SK-N-SH (cell line): Measurements from ENCODE around the gene SLC26A11. TPM values are rescaled to one million over a fixed set of nuclear protein-coding genes. Genes with fewer than 3 reads are reported as not detected.

Source experiments
- CTCF ChIA-PET: fragments of 300-600, 350-600 bp; formaldehyde crosslinking; extraction: SDS; loops from one replicate; lab custom pipeline; 2021; lab: Yijun Ruan, JAX
- POLR2A ChIA-PET: fragments of 350-600 bp; sonication (Branson Sonifier 250); formaldehyde crosslinking; extraction: SDS; loops from one replicate; lab custom pipeline; 2020; ENCODE audit warnings: antibody characterized with exemption, inconsistent platforms; lab: Yijun Ruan, JAX
- DNase-seq: peaks from one replicate; pipeline ENCODE4 v3.0.0; 2012
- H2AFZ ChIP-seq: fragments of 200-600 bp; sonication (generic); 2 replicates; pipeline ENCODE4 v1.8.1; 2016; ENCODE audit warnings: antibody characterized with exemption, mild to moderate bottlenecking, low read depth
- H3F3A ChIP-seq: fragments of 200-600 bp; sonication (generic); replicated peaks from 2 replicates; pipeline ENCODE3; 2016; ENCODE audit warnings: antibody characterized with exemption, mild to moderate bottlenecking; ENCODE audit not compliant: insufficient read depth
- H3K27ac ChIP-seq, 2 experiments: fragments of 200-500 bp in 1 of 2; fragments of 200-600 bp in 1 of 2; sonication (Bioruptor generic) in 1 of 2; sonication (generic), shearing (Covaris generic) in 1 of 2; 2 replicates each; pipeline versions ENCODE4 v1.5.1 to v1.6.1; 2014 to 2016; ENCODE audit warnings: low read depth in 2 of 2, inconsistent platforms in 1 of 2, low read length in 1 of 2, mild to moderate bottlenecking in 1 of 2, mixed read lengths in 1 of 2
- H3K27me3 ChIP-seq: fragments of 200-600 bp; sonication (generic), shearing (Covaris generic); 2 replicates; pipeline ENCODE4 v1.6.1; 2016; ENCODE audit warnings: mixed run types; ENCODE audit not compliant: insufficient read depth
- H3K36me3 ChIP-seq, 2 experiments: fragments of 200-500 bp in 1 of 2; fragments of 200-600 bp in 1 of 2; sonication (Bioruptor generic) in 1 of 2; sonication (generic) in 1 of 2; replicated peaks in 1 of 2; 2 replicates each; pipeline versions ENCODE3 to v1.5.1; 2014 to 2016; ENCODE audit warnings: low read length in 1 of 2, mild to moderate bottlenecking in 1 of 2; ENCODE audit not compliant: insufficient read depth in 2 of 2, control insufficient read depth in 1 of 2
- H3K4me1 ChIP-seq, 2 experiments: fragments of 200-500 bp in 1 of 2; fragments of 200-600 bp in 1 of 2; sonication (Bioruptor generic) in 1 of 2; sonication (generic), shearing (Covaris generic) in 1 of 2; 2 replicates each; pipeline versions ENCODE4 v1.5.1 to v1.6.1; 2014 to 2016; ENCODE audit warnings: low read depth in 1 of 2, low read length in 1 of 2, mixed run types in 1 of 2; ENCODE audit not compliant: insufficient read depth in 2 of 2, control insufficient read depth in 1 of 2
- H3K4me2 ChIP-seq: fragments of 200-600 bp; sonication (generic), shearing (Covaris generic); 2 replicates; pipeline ENCODE4 v1.6.1; 2017; ENCODE audit warnings: mixed run types
- H3K4me3 ChIP-seq, 2 experiments: fragments of 200-500 bp in 1 of 2; fragments of 200-600 bp in 1 of 2; sonication (Bioruptor generic) in 1 of 2; sonication (generic), shearing (Covaris generic) in 1 of 2; 2 replicates each; pipeline versions ENCODE4 v1.5.1 to v1.8.1; 2014 to 2016; ENCODE audit warnings: low read depth in 2 of 2, inconsistent platforms in 1 of 2, low read length in 1 of 2, mild to moderate bottlenecking in 1 of 2, mixed read lengths in 1 of 2, moderate library complexity in 1 of 2
- H3K79me2 ChIP-seq: fragments of 200-600 bp; sonication (generic); 2 replicates; pipeline ENCODE4 v1.8.1; 2017; ENCODE audit warnings: mild to moderate bottlenecking; ENCODE audit not compliant: insufficient read depth
- H3K9ac ChIP-seq: fragments of 200-600 bp; sonication (generic); 2 replicates; pipeline ENCODE4 v1.6.1; 2017; ENCODE audit warnings: mixed run types
- H3K9me2 ChIP-seq: fragments of 200-600 bp; sonication (generic); 2 replicates; pipeline ENCODE4 v1.6.1; 2017; ENCODE audit warnings: mixed run types
- H3K9me3 ChIP-seq: fragments of 200-600 bp; sonication (generic); 2 replicates; pipeline ENCODE4 v1.6.1; 2017; ENCODE audit warnings: mixed run types, mild to moderate bottlenecking, moderate library complexity
- H4K20me1 ChIP-seq: fragments of 200-600 bp; sonication (generic); 2 replicates; pipeline ENCODE4 v1.6.1; 2017; ENCODE audit warnings: mild to moderate bottlenecking, mixed run types; ENCODE audit not compliant: insufficient read depth
- GABPA ChIP-seq: IDR thresholded peaks from 2 replicates; pipeline ENCODE4 v1.4.0; 2012; ENCODE audit warnings: low read depth, mild to moderate bottlenecking
- GATA2 ChIP-seq: sonication (generic); formaldehyde crosslinking; IDR thresholded peaks from 2 replicates; pipeline ENCODE4 v1.5.0; 2020; ENCODE audit warnings: mild to moderate bottlenecking, missing genetic modification reagents
- MXI1 ChIP-seq: IDR thresholded peaks from 2 replicates; pipeline ENCODE4 v1.6.1; 2012; ENCODE audit warnings: mild to moderate bottlenecking, low read depth, low read length, improper control_type of control experiment
- RAD21 ChIP-seq: IDR thresholded peaks from 2 replicates; pipeline ENCODE4 v1.6.1; 2012; ENCODE audit warnings: mild to moderate bottlenecking, low read length
- SMC3 ChIP-seq: IDR thresholded peaks from 2 replicates; pipeline ENCODE4 v1.6.1; 2012; ENCODE audit warnings: low read depth, low read length, improper control_type of control experiment
- WGBS: methylation state at CpG from one replicate; pipeline ENCODE4 v1.1.6; 2017; ENCODE audit warnings: low lambda C conversion rate; 5-methylcytosine and 5-hydroxymethylcytosine counted together
- polyA plus RNA-seq, 3 experiments: library from polyadenylated mRNA; depleted of rRNA; stranded (reverse); fragments of >200 nt; gene quantifications; 2 replicates each; pipeline ENCODE4 v1.2.3, GENCODE V29; 2012
- TF ChIP-seq, protein P1 (sequence below): IDR thresholded peaks from 2 replicates; pipeline ENCODE4 v1.6.1; 2012; ENCODE audit warnings: mild to moderate bottlenecking, low read depth, low read length, moderate library complexity
- TF ChIP-seq, protein P2 (sequence below): IDR thresholded peaks from 2 replicates; pipeline ENCODE4; 2012
- TF ChIP-seq, protein P3 (sequence below): IDR thresholded peaks from 2 replicates; pipeline ENCODE4 v1.4.0; 2012; ENCODE audit warnings: low read depth

SLC26A11 gene
- polyA plus RNA-seq, 1 of the 3 experiments (the other 2 are of a cell fraction), result 35.9 TPM

DNA sequence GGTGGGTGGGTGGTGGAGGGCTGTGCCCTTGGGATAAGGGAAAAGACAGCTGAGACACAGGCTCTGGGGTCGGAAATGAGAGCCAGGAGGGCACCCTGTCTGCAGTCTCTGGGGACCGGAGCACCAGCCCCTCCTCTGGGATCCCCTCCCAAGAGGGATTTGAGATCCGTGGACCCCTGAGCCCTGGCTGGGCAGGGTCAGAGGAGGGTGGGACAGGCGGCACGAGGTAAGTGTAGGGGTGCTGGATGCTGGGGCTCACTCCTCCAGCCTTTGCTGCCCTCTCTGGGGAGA, 519 bp upstream of the SLC26A11 start (continued):
- TF ChIP-seq, protein P1, sequence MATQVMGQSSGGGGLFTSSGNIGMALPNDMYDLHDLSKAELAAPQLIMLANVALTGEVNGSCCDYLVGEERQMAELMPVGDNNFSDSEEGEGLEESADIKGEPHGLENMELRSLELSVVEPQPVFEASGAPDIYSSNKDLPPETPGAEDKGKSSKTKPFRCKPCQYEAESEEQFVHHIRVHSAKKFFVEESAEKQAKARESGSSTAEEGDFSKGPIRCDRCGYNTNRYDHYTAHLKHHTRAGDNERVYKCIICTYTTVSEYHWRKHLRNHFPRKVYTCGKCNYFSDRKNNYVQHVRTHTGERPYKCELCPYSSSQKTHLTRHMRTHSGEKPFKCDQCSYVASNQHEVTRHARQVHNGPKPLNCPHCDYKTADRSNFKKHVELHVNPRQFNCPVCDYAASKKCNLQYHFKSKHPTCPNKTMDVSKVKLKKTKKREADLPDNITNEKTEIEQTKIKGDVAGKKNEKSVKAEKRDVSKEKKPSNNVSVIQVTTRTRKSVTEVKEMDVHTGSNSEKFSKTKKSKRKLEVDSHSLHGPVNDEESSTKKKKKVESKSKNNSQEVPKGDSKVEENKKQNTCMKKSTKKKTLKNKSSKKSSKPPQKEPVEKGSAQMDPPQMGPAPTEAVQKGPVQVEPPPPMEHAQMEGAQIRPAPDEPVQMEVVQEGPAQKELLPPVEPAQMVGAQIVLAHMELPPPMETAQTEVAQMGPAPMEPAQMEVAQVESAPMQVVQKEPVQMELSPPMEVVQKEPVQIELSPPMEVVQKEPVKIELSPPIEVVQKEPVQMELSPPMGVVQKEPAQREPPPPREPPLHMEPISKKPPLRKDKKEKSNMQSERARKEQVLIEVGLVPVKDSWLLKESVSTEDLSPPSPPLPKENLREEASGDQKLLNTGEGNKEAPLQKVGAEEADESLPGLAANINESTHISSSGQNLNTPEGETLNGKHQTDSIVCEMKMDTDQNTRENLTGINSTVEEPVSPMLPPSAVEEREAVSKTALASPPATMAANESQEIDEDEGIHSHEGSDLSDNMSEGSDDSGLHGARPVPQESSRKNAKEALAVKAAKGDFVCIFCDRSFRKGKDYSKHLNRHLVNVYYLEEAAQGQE, result no peak

DNA sequence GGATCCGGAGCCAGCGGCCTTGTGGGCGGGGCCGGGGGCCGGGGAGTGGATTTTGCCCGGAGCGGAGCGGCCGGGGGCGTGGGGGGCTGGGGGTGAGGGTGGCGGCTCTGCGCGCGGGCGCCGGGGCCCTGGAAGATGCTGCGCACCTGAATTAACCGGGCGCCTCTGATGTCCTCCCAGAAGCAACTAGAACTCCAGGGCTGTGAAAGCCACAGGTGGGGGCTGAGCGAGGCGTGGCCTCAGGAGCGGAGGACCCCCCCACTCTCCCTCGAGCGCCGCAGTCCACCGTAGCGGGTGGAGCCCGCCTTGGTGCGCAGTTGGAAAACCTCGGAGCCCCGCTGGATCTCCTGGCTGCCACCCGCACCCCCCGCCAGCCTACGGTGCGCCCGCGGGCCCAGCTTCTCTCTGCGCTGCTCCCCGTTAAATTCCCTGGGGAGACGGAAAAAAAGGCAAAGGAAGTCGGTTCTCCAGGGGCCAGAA, 549 bp downstream of the SLC26A11 start:
- peak overlapping the region; percentile 66 to 82; a peak in 2 of 4 replicates for H3K27ac ChIP-seq
- peak overlapping the region; percentile 88 for H3K9ac ChIP-seq
- no peaks in the 10 kb centered on the region for H3K27me3 ChIP-seq
- H3K79me2 ChIP-seq, result peaks cover 45% of the 10 kb centered on the region; the same call in 1 of the 2 replicates
- H3K4me2 ChIP-seq, result peak overlapping the region; percentile 98
- 8% methylated on average over 30 of the region's 41 CpGs for WGBS
- TF ChIP-seq GATA2, result no peak
- TF ChIP-seq MXI1, result no peak
- TF ChIP-seq GABPA, result no peak
- TF ChIP-seq, protein P2, sequence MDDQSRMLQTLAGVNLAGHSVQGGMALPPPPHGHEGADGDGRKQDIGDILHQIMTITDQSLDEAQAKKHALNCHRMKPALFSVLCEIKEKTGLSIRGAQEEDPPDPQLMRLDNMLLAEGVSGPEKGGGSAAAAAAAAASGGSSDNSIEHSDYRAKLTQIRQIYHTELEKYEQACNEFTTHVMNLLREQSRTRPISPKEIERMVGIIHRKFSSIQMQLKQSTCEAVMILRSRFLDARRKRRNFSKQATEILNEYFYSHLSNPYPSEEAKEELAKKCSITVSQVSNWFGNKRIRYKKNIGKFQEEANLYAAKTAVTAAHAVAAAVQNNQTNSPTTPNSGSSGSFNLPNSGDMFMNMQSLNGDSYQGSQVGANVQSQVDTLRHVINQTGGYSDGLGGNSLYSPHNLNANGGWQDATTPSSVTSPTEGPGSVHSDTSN, result no peak
- TF ChIP-seq RAD21, result no peak
- TF ChIP-seq, protein P3, sequence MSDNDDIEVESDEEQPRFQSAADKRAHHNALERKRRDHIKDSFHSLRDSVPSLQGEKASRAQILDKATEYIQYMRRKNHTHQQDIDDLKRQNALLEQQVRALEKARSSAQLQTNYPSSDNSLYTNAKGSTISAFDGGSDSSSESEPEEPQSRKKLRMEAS, result no peak
- TF ChIP-seq SMC3, result no peak
- H4K20me1 ChIP-seq, result peaks cover 19% of the 10 kb centered on the region
- peak; percentile 87 for DNase-seq
- H3K9me3 ChIP-seq, result no peaks in the 10 kb centered on the region
- peaks cover 11 to 15% of the 10 kb centered on the region in 2 experiments for H3K36me3 ChIP-seq
- ChIA-PET CTCF (interaction anchor here (1.2 to 2.3 kb wide), 3 partner anchors 18 to 119 kb away, joined by 3 to 7 read pairs (median 4); partner anchors contain the start of gene GAA), POLR2A (interaction anchor here (0.6 to 1.2 kb wide), 3 partner anchors 14 to 119 kb away, joined by 3 read pairs; partner anchors contain the start of gene GAA)
- H3F3A ChIP-seq, result peaks cover 9% of the 10 kb centered on the region
- H3K4me3 ChIP-seq, result peak overlapping the region; percentile 83 to 98
- H2AFZ ChIP-seq, result peak overlapping the region; percentile 87
- H3K4me1 ChIP-seq, result peaks cover 4 to 24% of the 10 kb centered on the region in 2 experiments; a peak in 1 of 4 replicates
- no peaks in the 10 kb centered on the region for H3K9me2 ChIP-seq
